CD4-positive, alpha-beta T cell (primary cell): ENCODE measurements around the gene RAP1GAP2. TPM values are rescaled to one million over a fixed set of nuclear protein-coding genes. Genes with fewer than 3 reads are reported as not detected.
"Not testable (repeated sequence)": the region's sequence is repeated elsewhere in the genome, so short reads cannot be mapped to it uniquely, and the experiment has no call there.

ENCODE experiments used
- ATAC-seq: fragments of 200-7000 bp; cut with Tn5 transposase; one replicate; pipeline ENCODE4 v1.10.0; 2022; ENCODE audit warnings: mild to moderate bottlenecking; ENCODE audit not compliant: poor library complexity
- CTCF ChIA-PET: fragments of 350-600 bp; sonication (Branson Sonifier 250); formaldehyde crosslinking; loops from one replicate; lab custom pipeline; 2021; ENCODE audit warnings: antibody characterized with exemption, inconsistent platforms; lab: Charles Lee
- POLR2A ChIA-PET: fragments of 350-600 bp; sonication (Branson Sonifier 250); formaldehyde crosslinking; loops from one replicate; lab custom pipeline; 2021; ENCODE audit warnings: antibody characterized with exemption, inconsistent platforms; lab: Charles Lee
- DNase-seq, 14 experiments: peaks; one replicate each; pipeline ENCODE4 v3.0.0-alpha.2; 2013 to 2020; ENCODE audit warnings: mixed read lengths in 2 of 14
- H3K27ac ChIP-seq, 2 donors: one replicate each; pipeline versions ENCODE4 v1.5.1 to v1.7.0; 2013; ENCODE audit warnings: low read length in 2 of 2, low read depth in 1 of 2, mild to moderate bottlenecking in 1 of 2
- H3K27me3 ChIP-seq, 2 experiments: 1 replicate in 1 of 2; 2 replicates in 1 of 2; pipeline versions ENCODE4 v1.6.1 to v1.7.0; 2013; ENCODE audit warnings: low read length in 2 of 2, control low read depth in 1 of 2, mild to moderate bottlenecking in 1 of 2, moderate library complexity in 1 of 2; ENCODE audit not compliant: insufficient read depth in 2 of 2, control insufficient read depth in 1 of 2
- H3K36me3 ChIP-seq: one replicate; pipeline ENCODE4 v1.6.1; 2013; ENCODE audit warnings: low read length, control low read depth; ENCODE audit not compliant: insufficient read depth
- H3K4me1 ChIP-seq: one replicate; pipeline ENCODE4 v1.6.1; 2013; ENCODE audit warnings: low read length, control low read depth; ENCODE audit not compliant: insufficient read depth
- H3K4me3 ChIP-seq: one replicate; pipeline ENCODE4 v1.5.1; 2013; ENCODE audit warnings: mild to moderate bottlenecking, low read length, moderate library complexity
- H3K9me3 ChIP-seq, 2 experiments: 1 replicate in 1 of 2; 2 replicates in 1 of 2; pipeline versions ENCODE4 v1.6.1 to v1.7.0; 2013; ENCODE audit warnings: low read length in 2 of 2, mild to moderate bottlenecking in 2 of 2, control low read depth in 1 of 2, moderate library complexity in 1 of 2; ENCODE audit not compliant: control insufficient read depth in 1 of 2, insufficient read depth in 1 of 2
- H3K27ac Mint-ChIP-seq: one replicate; pipeline ENCODE4 v1.8.0; 2020; ENCODE audit warnings: mixed read lengths
- H3K27me3 Mint-ChIP-seq: one replicate; pipeline ENCODE4 v1.8.0; 2021; ENCODE audit warnings: mixed read lengths
- H3K36me3 Mint-ChIP-seq: one replicate; pipeline ENCODE4 v1.8.0; 2021; ENCODE audit warnings: low read depth, mixed read lengths
- H3K4me1 Mint-ChIP-seq: one replicate; pipeline ENCODE4 v1.8.0; 2021; ENCODE audit warnings: low read depth, mixed read lengths
- H3K4me3 Mint-ChIP-seq: one replicate; pipeline ENCODE4 v1.8.0; 2020; ENCODE audit warnings: mild to moderate bottlenecking, mixed read lengths
- H3K9me3 Mint-ChIP-seq: one replicate; pipeline ENCODE4 v1.8.0; 2020; ENCODE audit warnings: mixed read lengths
- intact Hi-C, 2 experiments: fragments of 100-400 bp; cut with DNase I in 1 of 2; cut with micrococcal nuclease in 1 of 2; formaldehyde crosslinking; loops; one replicate each; pipeline versions ENCODE4 v1.15.1 to v1.9.0; 2023 to 2025; cut with DNase I, micrococcal nuclease
- total RNA-seq, 174 experiments: library from RNA in 2 of 174; stranded (reverse) in 2 of 174; gene quantifications; one replicate each; pipeline ENCODE4 v1.2.3 and lab custom pipeline; 2021 to 2026
- TF ChIP-seq, protein P1 (sequence below): fragments of 200-600 bp; IDR thresholded peaks from one replicate; pipeline ENCODE4 v1.8.0; 2022; ENCODE audit warnings: antibody characterized with exemption, mild to moderate bottlenecking

RAP1GAP2 gene
- total RNA-seq, 2 experiments from 2014 or later, result 46.3 to 49.7 TPM

DNA sequence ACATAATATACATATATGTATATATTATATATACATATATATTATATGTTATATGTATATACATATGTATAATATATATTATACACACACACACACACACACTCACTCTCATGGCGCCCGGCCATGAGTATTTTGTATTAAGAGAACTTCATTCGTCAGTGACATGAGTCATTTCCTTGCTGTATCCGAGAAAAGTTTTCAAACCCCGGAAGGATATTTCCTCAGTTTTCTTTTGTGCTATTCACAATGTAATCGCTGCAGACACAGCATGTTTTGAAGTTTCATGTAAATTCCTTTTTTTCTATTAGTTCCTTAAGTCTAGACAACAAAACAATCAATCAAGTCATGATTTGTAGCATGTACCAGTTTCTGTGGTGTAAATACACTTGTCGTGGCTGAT is 233.9 kb downstream of the RAP1GAP2 start:
- ATAC-seq (no peak), DNase-seq (no peak)
- Mint-ChIP-seq H3K27ac (no peak overlapping the region), H3K4me1 (no peaks in the 10 kb centered on the region), H3K9me3 (no peaks in the 10 kb centered on the region), H3K36me3 (peaks cover 53% of the 10 kb centered on the region), H3K27me3 (no peaks in the 10 kb centered on the region), H3K4me3 (no peak overlapping the region)
- POLR2A ChIA-PET, result no interaction called here
- TF ChIP-seq, protein P1, sequence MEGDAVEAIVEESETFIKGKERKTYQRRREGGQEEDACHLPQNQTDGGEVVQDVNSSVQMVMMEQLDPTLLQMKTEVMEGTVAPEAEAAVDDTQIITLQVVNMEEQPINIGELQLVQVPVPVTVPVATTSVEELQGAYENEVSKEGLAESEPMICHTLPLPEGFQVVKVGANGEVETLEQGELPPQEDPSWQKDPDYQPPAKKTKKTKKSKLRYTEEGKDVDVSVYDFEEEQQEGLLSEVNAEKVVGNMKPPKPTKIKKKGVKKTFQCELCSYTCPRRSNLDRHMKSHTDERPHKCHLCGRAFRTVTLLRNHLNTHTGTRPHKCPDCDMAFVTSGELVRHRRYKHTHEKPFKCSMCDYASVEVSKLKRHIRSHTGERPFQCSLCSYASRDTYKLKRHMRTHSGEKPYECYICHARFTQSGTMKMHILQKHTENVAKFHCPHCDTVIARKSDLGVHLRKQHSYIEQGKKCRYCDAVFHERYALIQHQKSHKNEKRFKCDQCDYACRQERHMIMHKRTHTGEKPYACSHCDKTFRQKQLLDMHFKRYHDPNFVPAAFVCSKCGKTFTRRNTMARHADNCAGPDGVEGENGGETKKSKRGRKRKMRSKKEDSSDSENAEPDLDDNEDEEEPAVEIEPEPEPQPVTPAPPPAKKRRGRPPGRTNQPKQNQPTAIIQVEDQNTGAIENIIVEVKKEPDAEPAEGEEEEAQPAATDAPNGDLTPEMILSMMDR, result no peak
- no peak overlapping the region for H3K27ac ChIP-seq
- no peaks in the 10 kb centered on the region for H3K27me3 ChIP-seq
- CTCF ChIA-PET, result no interaction called here
- no peak overlapping the region for H3K4me3 ChIP-seq
- H3K36me3 ChIP-seq, result peaks cover 58% of the 10 kb centered on the region
- H3K4me1 ChIP-seq, result no peaks in the 10 kb centered on the region
- intact Hi-C loops, result no loop called here
- H3K9me3 ChIP-seq, result no peaks in the 10 kb centered on the region

DNA sequence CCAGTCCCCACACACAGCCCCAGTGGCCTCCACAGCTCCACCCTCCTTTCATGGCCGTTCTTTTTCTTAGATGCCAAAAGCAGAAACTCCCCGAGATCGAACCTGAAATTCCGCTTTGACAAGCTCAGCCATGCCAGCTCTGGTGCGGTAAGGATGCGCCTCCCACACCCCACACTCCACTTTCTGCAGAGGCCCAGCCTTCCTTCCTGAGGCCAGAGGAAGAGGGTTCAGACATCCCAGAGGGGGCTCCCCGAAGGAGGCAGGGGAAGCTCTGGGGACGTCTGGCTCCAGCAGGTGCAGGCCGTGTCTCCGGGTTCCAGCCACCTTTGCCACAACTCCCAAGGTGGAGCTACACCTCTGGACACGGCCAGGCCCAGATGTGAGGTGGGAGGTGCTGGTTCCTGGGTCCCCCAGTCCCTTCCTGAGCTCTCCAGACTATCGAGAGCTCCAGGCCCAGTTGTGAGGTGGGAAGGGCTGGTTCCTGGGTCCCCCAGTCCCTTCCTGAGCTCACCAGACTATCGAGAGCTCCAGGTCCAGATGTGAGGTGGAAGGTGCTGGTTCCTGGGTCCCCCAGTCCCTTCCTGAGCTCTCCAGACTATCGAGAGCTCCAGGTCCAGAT is 234.7 kb downstream of the RAP1GAP2 start:
- CTCF ChIA-PET, H3K9me3 ChIP-seq, H3K27ac ChIP-seq, H3K4me1 Mint-ChIP-seq, ATAC-seq, POLR2A ChIA-PET, H3K27ac Mint-ChIP-seq, H3K27me3 Mint-ChIP-seq, intact Hi-C loops, H3K4me3 ChIP-seq, H3K4me1 ChIP-seq, H3K9me3 Mint-ChIP-seq, H3K27me3 ChIP-seq, H3K4me3 Mint-ChIP-seq: not testable (repeated sequence)
- peak in 1 of 14 experiments; percentile 30 for DNase-seq
- H3K36me3 ChIP-seq, result peaks cover 51% of the 10 kb centered on the region
- H3K36me3 Mint-ChIP-seq, result peaks cover 48% of the 10 kb centered on the region

GRCh38 chr17:3032258-3033247 is 236.3 kb downstream of the RAP1GAP2 start:
- H3K9me3 ChIP-seq, result no peaks in the 10 kb centered on the region
- H3K27ac Mint-ChIP-seq, result no peak overlapping the region
- ATAC-seq, result no peak
- H3K4me3 ChIP-seq, result no peak overlapping the region
- H3K27ac ChIP-seq, result no peak overlapping the region
- CTCF ChIA-PET, result no interaction called here
- intact Hi-C loops, result no loop called here
- peak in 1 of 14 experiments; percentile 21 for DNase-seq
- POLR2A ChIA-PET, result no interaction called here
- peaks cover 36% of the 10 kb centered on the region for H3K36me3 ChIP-seq
- no peaks in the 10 kb centered on the region for H3K4me1 Mint-ChIP-seq
- H3K36me3 Mint-ChIP-seq, result peaks cover 39% of the 10 kb centered on the region
- H3K4me1 ChIP-seq, result no peaks in the 10 kb centered on the region
- no peaks in the 10 kb centered on the region for H3K9me3 Mint-ChIP-seq
- TF ChIP-seq, protein P1, result no peak
- no peak overlapping the region for H3K4me3 Mint-ChIP-seq
- H3K27me3 Mint-ChIP-seq, result no peaks in the 10 kb centered on the region
- no peaks in the 10 kb centered on the region for H3K27me3 ChIP-seq
